NCI-H446 treated with DMSO at 0.1 percent for 48 hours (cell line): ENCODE data around the gene CCDC82.

Experiments used
- DNase-seq: peaks from one replicate; lab custom pipeline; 2025; lab: John Stamatoyannopoulos, UW

CCDC82 gene

DNA sequence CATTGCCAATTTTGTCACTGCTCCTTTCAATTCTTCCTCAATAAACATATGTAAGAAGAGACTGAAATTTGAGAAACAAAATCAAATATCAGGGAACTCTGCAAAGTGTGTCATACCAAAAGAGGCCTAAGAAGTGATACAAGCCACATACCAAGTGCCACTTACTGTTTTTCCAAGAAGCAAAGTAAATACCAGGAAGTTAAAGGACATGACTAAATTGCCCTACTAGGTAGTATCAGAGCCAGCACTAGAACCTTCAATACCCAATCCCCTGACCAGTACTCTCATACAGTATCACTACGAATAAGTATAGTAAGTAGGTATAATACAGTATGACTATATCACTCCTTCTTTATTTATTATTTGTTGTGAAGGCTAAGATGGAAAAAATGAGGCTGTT lies 60.3 kb downstream of the CCDC82 start:
- no peak for DNase-seq

DNA sequence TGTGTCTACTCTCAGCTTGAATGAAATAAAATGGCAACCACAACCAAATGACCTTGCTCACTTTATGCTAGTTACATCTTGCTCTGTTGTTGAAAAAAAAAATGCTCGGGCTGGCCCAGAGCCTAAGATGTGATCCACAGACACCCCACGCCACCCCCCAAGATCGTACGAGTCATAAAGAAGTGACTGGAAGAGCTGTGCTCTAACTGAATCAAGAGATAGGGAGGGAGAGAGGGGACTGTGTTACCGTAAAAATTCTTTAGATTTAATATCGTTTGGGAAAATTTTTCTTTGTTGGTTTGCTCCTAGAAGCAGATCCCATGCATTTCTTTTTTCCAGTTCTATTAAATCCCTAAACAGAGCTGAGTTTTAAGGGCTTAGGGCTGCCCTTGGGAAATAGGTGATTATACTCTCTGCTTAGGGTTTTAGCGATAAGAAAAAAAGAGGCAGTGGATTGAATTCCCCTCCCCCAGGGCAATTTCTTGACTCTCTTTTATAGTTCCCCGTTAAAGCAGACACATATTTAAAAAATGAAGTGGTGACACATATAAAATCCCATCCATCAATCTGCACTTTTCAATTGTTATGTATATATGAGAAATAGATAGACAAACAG lies 61.2 kb downstream of the CCDC82 start:
- no peak for DNase-seq

DNA sequence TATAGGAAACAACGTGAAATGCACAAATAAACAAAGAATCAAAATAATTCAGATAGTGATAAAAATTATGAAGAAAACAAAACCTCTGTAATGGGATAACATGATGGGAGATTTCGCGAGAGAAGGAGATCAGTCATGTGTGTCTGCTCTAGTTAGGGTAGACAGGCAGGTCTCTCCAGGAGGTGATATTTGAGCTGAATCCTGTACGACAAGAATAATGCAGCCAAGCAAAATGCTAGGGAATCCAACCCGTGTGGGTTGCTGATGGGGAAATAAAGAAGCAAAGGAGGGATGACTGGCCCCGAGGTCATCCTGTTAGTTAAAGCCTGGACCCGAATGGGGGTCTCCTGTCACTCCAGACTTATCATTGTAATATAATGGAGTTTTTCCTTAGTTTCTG lies 62.8 kb downstream of the CCDC82 start:
- no peak for DNase-seq

DNA sequence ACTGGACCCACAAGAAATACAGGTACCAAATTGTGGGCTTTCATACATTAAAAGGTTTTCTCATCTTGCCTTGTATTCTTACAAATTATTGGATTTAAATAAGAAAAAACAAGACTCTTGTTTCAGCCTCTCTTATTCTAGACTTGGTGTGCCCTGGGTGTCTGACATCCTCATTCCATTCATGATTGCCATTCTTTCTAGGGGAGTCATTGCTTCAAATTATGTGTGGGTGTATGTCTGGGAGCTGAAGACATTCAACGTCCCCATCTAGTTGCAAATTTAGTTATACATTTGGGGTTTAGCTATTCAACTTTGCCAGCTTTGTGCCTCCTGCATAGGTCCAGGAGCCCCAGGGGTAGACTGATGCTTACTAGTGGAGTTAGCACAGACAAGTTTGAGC lies 64.8 kb downstream of the CCDC82 start:
- no peak for DNase-seq

DNA sequence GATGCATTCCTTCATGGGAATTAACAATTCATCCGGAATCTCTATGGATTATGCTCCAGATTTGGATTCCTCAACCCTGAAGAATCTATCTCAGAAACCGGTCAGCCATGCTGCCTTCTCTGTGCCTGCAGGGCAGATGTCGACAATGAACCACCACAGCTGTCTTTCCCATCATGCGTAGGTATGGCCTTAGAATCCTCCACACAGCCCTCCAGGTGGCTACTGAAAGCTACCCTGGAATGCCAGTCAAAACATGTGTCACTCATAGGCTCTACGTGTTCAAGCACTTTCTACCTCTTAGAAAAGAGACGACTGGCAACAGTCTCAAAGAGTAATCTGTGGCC lies 66.1 kb downstream of the CCDC82 start:
- no peak for DNase-seq

DNA sequence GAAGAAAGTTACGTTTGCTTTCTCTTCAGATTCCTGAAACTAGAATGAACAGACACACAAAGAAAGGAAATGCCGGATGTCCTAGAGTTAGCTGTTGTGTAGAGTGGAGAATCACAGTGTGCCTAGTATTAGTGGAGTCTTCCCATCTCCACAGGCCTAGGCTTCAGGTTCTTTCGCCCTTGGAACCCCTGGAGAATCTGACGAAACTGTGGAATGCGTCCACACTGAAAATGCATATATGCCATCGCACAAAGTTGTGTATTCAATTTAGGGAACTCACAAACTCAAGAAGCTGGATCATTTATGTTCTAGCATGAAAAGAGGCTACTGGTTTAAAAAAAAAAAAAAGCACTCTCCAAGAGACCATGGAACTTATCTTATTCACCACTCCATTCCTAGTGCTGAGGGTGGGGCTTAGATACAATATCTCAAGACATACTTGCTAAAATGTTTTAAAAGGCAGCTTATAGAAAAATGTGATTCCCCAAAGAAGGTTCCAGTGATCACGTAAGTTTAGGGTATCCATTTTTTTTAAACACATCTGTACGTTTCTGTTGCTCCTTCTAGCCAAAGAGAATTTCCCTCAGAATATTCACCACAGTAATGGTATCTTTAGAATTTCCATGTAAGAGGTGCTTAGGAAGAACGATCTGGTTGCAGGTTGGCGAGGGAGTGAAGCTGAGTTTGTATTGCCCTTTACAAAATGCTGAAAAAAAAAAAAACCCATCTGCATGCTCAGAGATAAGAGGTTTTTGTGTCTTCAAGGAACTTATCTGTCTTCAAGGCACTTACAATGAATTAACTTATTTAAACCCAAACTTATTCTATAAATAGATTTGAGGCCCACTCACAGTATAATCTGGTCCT lies 66.7 kb downstream of the CCDC82 start:
- no peak for DNase-seq

DNA sequence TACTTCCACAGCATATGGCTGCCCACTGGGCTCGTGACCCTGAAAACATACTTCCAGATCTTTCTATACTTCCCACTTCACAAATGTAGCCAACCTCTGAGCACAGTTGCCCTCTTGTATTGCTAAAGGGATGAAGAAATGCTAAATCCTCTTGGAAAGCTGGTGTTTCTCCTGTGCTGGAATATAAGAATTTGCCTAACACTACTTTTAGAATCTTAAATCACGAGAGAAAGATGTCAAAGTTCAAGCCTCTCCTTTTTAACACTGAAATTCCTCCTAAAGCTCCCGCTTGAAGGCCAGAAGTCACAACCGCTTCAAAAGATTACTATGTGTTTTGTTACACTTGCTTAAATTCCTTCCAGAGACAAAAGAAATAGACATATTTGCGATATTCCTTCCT lies 68.6 kb downstream of the CCDC82 start:
- DNase-seq, result no peak

DNA sequence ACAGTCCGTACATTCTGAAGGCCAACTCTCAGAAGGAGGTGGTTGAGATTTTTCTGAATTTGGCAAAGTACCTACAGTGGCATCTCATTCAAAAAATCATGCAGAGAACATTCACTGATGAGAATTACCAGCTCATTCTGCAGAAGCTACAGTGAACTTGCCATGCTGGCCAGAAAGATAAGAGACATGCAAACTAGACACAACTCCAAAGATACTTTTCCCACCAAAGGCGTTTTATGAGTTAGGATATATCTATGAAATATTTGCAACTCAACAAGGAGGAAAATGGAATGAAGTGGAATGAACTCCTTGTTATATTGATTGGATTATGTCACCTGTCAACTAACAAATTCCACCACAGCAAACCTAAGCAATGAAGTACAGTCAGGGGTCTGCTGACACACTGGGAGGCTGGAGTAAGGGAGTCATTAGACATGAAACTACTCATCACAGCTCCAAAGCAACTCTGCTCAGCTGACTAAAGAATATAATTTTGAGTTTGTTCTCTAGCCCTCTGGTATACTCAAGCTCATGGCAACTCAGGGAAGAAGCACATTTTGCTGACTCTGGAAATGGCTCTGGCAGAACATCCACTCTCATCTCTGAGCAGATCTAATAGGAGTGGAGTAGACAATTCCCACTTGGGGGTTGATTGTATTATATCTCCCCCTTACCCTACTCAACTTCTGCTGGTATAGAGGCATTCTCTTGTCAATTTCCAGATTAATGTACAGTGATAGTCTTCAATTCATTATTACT lies 69.6 kb downstream of the CCDC82 start:
- DNase-seq, result no peak

DNA sequence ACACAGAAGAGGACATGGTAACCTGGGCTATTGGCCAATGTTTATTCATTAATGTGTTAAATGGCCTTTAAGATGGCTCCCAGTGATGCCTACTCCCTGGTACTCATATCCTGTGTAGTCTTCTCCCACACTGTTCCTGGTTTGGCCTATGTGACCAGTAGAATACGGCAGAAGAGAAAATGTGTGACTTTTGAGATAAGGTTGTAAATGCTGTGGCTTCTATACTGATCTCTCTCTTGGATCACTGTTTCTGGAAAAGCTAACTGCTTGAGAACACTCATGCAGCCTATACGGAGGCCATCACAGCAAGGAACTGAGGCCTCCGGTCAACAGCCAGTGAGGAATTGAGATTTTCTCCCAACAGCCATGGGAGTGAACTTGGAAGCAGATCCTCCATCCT lies 70.9 kb downstream of the CCDC82 start:
- no peak for DNase-seq

DNA sequence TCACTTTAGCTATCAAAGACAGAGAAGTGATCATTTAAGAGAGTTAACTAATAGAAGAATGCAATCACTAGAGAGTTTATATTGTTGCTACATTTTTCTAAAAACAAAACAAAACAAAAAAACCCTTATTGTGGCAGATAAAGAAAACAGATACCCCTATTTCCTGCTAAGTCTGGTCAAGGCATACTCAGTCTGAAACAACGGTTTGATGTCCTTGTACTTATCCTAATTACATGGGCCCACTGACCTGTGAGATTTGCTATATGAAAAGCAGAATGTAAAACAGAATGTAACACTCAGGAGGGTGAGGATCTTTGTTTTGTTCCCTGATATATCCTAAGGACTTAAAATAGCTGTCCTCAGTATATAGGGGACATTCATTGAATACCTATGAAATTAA lies 71.3 kb downstream of the CCDC82 start:
- no peak for DNase-seq

DNA sequence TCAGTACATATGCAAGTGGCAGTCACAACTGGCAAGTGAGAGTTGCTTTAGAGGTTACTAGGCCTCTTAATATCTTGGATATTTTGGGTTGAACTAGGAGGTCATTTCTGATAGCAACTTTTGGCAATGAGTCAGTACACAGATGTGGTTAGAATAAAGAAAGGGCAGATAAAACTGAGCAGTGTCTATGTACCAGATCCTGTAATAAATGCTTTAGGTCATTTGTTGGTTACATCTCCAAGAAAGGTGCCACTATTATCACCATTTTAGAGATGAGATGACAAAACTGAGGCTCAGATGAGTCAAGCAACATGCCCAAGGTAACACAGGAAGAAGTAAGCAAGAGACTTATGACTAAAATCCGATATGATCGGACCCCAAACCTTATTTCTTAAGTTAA lies 71.7 kb downstream of the CCDC82 start:
- no peak for DNase-seq

DNA sequence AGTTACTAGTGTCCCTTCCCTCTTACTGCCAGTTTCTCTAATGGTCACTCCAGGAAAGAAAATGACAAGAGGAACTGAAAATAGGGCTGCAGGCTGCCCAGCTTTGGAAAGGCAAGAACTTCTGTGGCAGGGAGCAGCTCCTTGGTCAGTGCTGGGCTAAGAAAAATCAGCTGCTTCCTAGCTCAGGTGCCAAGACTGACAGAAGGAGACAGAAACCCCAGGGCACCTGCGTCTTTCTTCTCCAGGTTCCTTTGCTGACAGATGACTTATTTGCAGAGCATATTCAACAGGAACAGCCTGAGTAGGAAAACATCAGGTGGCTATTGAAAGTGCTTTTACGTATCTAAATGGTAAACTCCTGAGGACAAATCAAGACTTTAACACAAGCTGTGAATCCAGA lies 72.1 kb downstream of the CCDC82 start:
- no peak for DNase-seq

DNA sequence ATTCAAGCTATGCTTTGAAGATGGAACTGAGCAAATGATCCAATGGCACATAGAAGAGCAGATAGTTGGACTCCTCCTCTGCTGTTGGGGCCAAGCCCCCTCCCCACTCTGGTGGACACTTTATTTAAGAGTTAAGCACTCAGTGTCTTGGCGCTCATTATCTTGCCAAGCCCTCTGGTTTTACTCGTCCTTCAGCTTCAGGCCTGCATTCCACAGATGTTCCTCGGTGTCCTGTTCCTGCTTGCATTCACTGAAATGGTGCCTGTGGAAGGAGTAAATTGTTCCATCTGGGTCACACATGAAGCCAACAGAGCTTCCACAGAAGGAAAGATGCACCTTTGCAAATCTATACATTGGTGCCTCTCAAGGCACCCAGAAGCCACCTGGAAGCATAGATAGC lies 72.8 kb downstream of the CCDC82 start:
- no peak for DNase-seq

DNA sequence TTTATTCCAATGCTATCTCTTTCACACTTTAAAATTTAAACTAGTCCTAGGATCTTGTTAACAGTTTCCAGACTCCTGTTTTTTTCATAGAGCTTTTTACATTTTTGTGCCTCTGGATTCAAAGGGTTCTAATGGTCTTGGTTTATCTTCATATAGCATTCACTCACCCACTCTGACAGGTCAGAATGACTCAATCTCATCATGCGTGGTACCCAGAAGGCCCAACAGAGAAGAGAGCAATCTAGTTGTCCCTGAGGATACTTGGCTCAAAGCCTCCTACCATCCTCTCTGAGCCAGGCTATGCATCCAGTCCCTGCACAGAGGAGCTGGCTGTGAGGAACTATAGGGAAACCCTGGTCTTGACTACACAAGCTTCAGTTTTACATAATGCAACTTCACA lies 74.2 kb downstream of the CCDC82 start:
- no peak for DNase-seq

DNA sequence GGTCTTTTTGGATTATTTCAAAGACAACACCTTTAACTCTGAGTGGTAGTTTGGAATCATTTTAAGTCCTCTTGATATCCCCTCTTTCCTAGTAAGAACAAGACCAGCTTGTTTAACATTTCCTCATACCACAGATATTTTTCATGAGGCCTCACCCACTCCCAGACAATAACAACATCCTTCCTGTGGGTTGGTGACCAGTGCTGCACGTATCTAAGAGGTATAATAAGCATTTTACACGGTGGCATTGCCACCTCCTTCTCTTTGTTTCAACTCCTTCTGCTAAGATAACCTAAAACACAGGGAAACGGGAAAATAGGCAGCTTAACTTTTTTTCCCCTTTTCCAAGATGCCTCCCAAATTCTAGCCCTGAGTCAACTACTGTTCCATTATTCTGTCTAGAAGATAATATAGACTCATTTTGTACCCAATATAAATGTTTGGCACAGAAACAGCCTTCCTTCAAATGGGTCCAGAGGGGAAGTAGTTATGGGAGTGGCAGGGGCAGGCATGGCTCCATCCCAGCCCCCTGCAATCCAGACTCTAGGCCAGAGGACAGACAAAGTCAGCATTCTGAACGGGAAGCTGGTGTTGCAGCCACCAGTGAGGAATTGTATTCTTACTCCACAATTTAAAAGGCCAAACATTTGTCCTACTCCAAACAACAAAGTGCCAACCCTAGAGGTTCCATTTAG lies 75.2 kb downstream of the CCDC82 start:
- no peak for DNase-seq

DNA sequence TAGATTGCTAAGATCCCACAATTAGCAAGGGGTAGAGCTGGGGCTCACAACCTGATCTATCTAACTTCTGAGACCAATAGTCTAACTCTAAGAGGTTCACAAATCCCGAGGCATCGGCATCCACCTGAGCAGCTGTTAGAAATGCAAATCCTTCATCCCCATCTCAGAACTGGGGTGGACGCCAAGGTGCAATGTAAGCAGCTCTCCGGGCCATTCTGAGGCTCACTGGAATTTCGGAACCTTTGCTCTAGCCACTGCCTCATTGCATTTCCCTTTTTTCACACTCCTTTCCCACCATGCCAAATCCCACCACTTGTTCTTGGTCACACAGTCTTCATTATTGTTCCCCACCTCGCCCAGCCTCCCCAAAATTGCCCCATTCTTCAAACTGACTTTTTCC lies 76.5 kb downstream of the CCDC82 start:
- DNase-seq, result no peak

DNA sequence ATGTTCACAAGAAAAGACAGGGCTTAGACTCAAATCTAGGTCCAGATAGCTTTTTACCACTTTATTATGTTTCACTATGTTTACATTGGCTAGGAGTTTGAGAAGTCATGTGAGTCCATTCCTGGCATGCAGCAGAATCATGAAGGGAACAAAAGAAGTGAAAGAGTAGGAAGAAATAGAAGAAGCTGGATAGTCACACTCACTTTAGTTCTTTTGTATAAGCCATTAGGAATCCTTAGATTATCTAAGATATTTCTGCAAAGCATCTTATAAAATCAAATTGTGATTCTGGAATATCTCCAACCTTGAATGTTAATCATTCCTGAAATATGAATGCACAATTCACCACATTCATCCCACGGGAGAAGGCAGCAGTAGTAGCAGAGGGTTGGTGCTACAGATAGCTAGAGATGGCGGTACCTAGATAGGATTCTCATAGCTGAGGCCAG lies 78.6 kb downstream of the CCDC82 start:
- peak; percentile 69 for DNase-seq

DNA sequence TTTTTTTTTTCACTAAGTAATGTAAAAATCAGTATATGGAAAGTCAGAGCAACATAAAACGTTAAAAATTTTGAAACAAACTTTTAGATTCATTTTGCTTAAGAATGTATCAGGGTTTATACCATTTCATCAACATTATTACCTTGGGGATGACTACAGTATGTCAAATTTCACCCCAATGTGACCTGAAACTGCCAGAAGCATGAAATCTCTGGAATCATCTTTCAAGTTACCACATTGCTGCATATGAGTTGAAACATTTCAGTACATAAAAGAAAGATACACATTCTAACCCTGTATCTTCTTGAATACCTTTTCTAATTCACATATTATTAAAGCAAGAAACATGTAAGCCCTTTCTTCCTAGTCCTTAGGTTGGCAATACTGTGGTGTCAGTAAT lies 79.5 kb downstream of the CCDC82 start:
- no peak for DNase-seq

DNA sequence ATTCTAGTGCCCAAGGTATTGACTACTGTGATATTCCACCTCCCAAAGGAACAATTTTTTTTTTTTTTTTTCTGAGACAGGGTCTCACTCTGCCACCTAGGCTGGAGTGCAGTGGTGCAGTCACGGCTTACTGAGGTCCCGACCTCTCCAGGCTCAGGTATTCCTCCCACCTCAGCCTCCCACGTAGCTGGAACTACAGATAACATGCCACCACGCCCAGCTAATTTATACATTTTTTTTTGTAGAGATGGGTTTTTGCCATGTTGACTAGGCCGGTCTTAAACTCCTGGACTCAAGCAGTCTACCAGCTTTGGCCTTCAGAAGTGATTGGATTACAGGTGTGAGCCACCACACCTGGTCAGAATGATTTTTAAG lies 80.1 kb downstream of the CCDC82 start:
- DNase-seq, result no peak

DNA sequence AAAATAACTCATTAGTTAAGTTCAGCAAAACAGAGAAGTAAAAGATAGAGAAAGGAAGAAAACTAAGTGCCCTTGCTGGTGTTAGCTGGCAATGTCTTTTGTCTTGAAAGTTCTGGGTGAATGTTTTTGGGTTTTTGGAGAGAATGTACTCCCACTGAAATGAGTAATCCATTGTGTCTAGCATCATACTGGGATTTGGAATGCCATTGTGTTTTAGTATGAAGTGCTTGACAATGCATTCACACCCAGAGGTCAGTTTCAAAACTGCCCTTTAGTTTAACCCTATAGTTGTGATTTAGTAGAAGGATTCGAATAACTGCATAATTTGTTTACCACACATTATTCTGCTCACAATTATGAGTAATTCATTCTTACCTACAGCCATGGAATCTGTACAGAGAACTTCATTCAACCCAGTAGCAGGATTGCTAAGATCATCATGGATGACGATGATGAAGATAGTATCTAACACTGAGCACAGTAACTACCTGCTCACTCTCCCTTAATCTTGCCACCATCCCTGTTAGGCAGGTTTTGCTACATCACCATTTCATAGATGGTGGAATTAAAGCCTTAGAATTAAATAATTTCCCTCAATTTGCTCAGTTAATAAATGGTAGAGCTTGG lies 80.6 kb downstream of the CCDC82 start:
- DNase-seq, result no peak

DNA sequence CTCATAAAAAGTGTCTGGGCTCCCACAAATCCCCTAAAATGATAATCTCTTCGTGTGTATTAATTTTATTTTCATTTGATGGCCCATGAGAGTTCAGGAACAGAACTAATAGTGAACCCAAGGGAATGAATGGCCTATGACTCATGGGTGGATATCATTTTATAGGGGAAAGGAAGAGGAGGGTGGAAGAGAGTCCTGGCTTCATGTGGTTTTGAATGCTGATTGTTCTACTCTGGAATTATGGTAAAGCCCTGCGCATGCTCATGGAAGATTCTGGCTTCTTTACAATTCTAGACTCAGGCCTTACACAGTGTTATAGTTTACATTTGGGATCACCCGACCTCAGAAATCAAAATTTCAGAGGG lies 82.0 kb downstream of the CCDC82 start:
- DNase-seq, result peak; percentile 51
